IMR-90 (cell line): Measurements from ENCODE around the gene SLC12A8. TPM values are rescaled to one million over a fixed set of nuclear protein-coding genes. Genes with fewer than 3 reads are reported as not detected.

ENCODE experiments used
- ATAC-seq: fragments of 200-7000 bp; cut with Tn5 transposase; 2 replicates; pipeline ENCODE4 v1.9.1; 2020; ENCODE audit warnings: low read depth, mild to moderate bottlenecking, moderate library complexity
- BruUV-seq: library from RNA; stranded (reverse); fragments of 400-500 nt; replicated peaks from 2 replicates; lab custom pipeline; 2021; lab: Mats Ljungman, UMichigan
- CTCF ChIA-PET: fragments of 300-600 bp; formaldehyde crosslinking; extraction: SDS; loops from one replicate; lab custom pipeline; 2021; ENCODE audit warnings: antibody characterized with exemption; lab: Yijun Ruan, JAX
- POLR2A ChIA-PET: fragments of 300-600 bp; sonication (Branson Sonifier 250); formaldehyde crosslinking; loops from one replicate; lab custom pipeline; 2022; ENCODE audit warnings: antibody characterized with exemption; ENCODE audit not compliant: unreplicated experiment; lab: Charles Lee
- DNase-seq: peaks from one replicate; pipeline ENCODE4 v3.0.0; 2013
- H2AFZ ChIP-seq: replicated peaks from 2 replicates; pipeline ENCODE3; 2013; ENCODE audit warnings: low read length, mild to moderate bottlenecking; ENCODE audit not compliant: poor library complexity
- H2AK5ac ChIP-seq: 2 replicates; pipeline ENCODE4 v1.6.1; 2013; ENCODE audit warnings: low read depth, low read length, inconsistent platforms
- H2AK9ac ChIP-seq: replicated peaks from 2 replicates; pipeline ENCODE3; 2013; ENCODE audit warnings: mild to moderate bottlenecking, low read depth, low read length, moderate library complexity; ENCODE audit not compliant: poor library complexity
- H2BK120ac ChIP-seq: 2 replicates; pipeline ENCODE4 v1.6.1; 2013; ENCODE audit warnings: low read depth, low read length, inconsistent platforms
- H2BK15ac ChIP-seq: 3 replicates; pipeline ENCODE4 v1.6.1; 2013; ENCODE audit warnings: low read depth, low read length, inconsistent platforms
- H2BK20ac ChIP-seq: 2 replicates; pipeline ENCODE4 v1.6.1; 2013; ENCODE audit warnings: low read depth, mild to moderate bottlenecking, inconsistent platforms, low read length, moderate library complexity
- H2BK5ac ChIP-seq: 2 replicates; pipeline ENCODE4 v1.6.1; 2013; ENCODE audit warnings: mild to moderate bottlenecking, low read depth, low read length, inconsistent platforms; ENCODE audit not compliant: poor library complexity, severe bottlenecking
- H3K14ac ChIP-seq: replicated peaks from 2 replicates; pipeline ENCODE4 v1.6.1; 2013; ENCODE audit warnings: low read depth, low read length, inconsistent platforms
- H3K18ac ChIP-seq: 2 replicates; pipeline ENCODE4 v1.6.1; 2013; ENCODE audit warnings: low read depth, low read length, control low read depth
- H3K23ac ChIP-seq: 2 replicates; pipeline ENCODE4 v1.6.1; 2013; ENCODE audit warnings: low read depth, low read length, inconsistent platforms
- H3K27ac ChIP-seq: 2 replicates; pipeline ENCODE4 v1.5.1; 2013; ENCODE audit warnings: mild to moderate bottlenecking, control low read depth, low read length; ENCODE audit not compliant: insufficient read depth
- H3K27me3 ChIP-seq: 2 replicates; pipeline ENCODE4 v1.6.1; 2013; ENCODE audit warnings: low read length; ENCODE audit not compliant: control insufficient read depth, insufficient read depth
- H3K36me3 ChIP-seq: 2 replicates; pipeline ENCODE4 v1.6.1; 2013; ENCODE audit warnings: low read length, mixed read lengths; ENCODE audit not compliant: control insufficient read depth, insufficient read depth
- H3K4ac ChIP-seq: 2 replicates; pipeline ENCODE4 v1.6.1; 2013; ENCODE audit warnings: low read depth, low read length, inconsistent platforms
- H3K4me1 ChIP-seq: 2 replicates; pipeline ENCODE4 v1.6.1; 2013; ENCODE audit warnings: low read length, mixed read lengths; ENCODE audit not compliant: control insufficient read depth, insufficient read depth
- H3K4me2 ChIP-seq: 2 replicates; pipeline ENCODE4 v1.6.1; 2013; ENCODE audit warnings: low read depth, mild to moderate bottlenecking, control low read depth, low read length, moderate library complexity
- H3K4me3 ChIP-seq: 2 replicates; pipeline ENCODE4 v1.5.1; 2013; ENCODE audit warnings: low read depth, mild to moderate bottlenecking, control low read depth, low read length, moderate library complexity; ENCODE audit not compliant: insufficient read depth
- H3K56ac ChIP-seq: 2 replicates; pipeline ENCODE4 v1.6.1; 2013; ENCODE audit warnings: low read length, inconsistent platforms; ENCODE audit not compliant: insufficient read depth; ENCODE audit errors: extremely low read depth
- H3K79me1 ChIP-seq, 2 experiments: 2 replicates each; pipeline ENCODE4 v1.6.1; 2013; ENCODE audit warnings: low read length in 2 of 2, inconsistent platforms in 1 of 2, low read depth in 1 of 2
- H3K9ac ChIP-seq: 2 replicates; pipeline ENCODE4 v1.6.1; 2013; ENCODE audit warnings: low read depth, low read length, control low read depth
- H3K9me1 ChIP-seq: 2 replicates; pipeline ENCODE4 v1.6.1; 2013; ENCODE audit warnings: low read length, inconsistent platforms; ENCODE audit not compliant: insufficient read depth
- H3K9me3 ChIP-seq: 2 replicates; pipeline ENCODE4 v1.6.1; 2013; ENCODE audit warnings: low read length; ENCODE audit not compliant: control insufficient read depth, insufficient read depth
- H4K20me1 ChIP-seq: 2 replicates; pipeline ENCODE4 v1.6.1; 2013; ENCODE audit warnings: low read length, inconsistent platforms; ENCODE audit not compliant: insufficient read depth
- H4K5ac ChIP-seq: 2 replicates; pipeline ENCODE4 v1.6.1; 2013; ENCODE audit warnings: mild to moderate bottlenecking, low read depth, low read length, control low read depth
- H4K8ac ChIP-seq, 2 experiments: 2 replicates each; pipeline ENCODE4 v1.6.1; 2013; ENCODE audit warnings: low read depth in 2 of 2, low read length in 2 of 2, control low read depth in 1 of 2, inconsistent platforms in 1 of 2
- H4K91ac ChIP-seq: 2 replicates; pipeline ENCODE4 v1.6.1; 2013; ENCODE audit warnings: low read depth, low read length, inconsistent platforms; ENCODE audit not compliant: insufficient read depth
- CEBPB ChIP-seq: IDR thresholded peaks from 2 replicates; pipeline ENCODE4 v1.6.1; 2012; ENCODE audit warnings: low read depth, low read length, improper control_type of control experiment
- USF2 ChIP-seq: fragments of 150-350 bp; IDR thresholded peaks from 2 replicates; pipeline ENCODE4 v1.6.1; 2017; ENCODE audit warnings: mild to moderate bottlenecking, antibody characterized with exemption, low read length, low read depth
- WGBS, 2 experiments: methylation state at CpG; one replicate each; pipeline versions ENCODE4 v1.1.5 to v1.1.7; 2013; ENCODE audit warnings: missing lambda C conversion rate in 2 of 2; ENCODE audit not compliant: insufficient read length in 1 of 2; ENCODE audit errors: extremely low coverage in 2 of 2; 5-methylcytosine and 5-hydroxymethylcytosine counted together
- dilution Hi-C: fragments of 300-500 bp; cut with HindIII; formaldehyde crosslinking; loops from one replicate; pipeline ENCODE4 v1.14.3; 2018; ENCODE audit warnings: low sequenced_read_pairs; ENCODE audit not compliant: unreplicated experiment
- in situ Hi-C: fragments of 300-500 bp; cut with MboI; formaldehyde crosslinking; loops from 3 replicates; pipeline ENCODE4 v1.14.3; 2019; ENCODE audit warnings: low sequenced_read_pairs, inconsistent platforms, mixed read lengths
- intact Hi-C: fragments of 100-400 bp; cut with micrococcal nuclease; formaldehyde crosslinking; loops from 2 replicates; pipeline ENCODE4 v1.10.0; 2022
- polyA plus RNA-seq, 3 experiments: library from polyadenylated mRNA; depleted of rRNA; stranded (reverse); fragments of >200 nt; gene quantifications; 2 replicates each; pipeline ENCODE4 v1.2.3, GENCODE V29; 2012; ENCODE audit warnings: low replicate concordance in 1 of 3
- total RNA-seq: library from RNA; depleted of rRNA; stranded (reverse); fragments of >200 nt; gene quantifications from 2 replicates; pipeline ENCODE4 v1.2.3, GENCODE V29; 2012

The SLC12A8 gene
- total and polyA plus RNA-seq, 2 of the 4 experiments (the other 2 are of a cell fraction): 2.2 to 4.3 TPM

DNA sequence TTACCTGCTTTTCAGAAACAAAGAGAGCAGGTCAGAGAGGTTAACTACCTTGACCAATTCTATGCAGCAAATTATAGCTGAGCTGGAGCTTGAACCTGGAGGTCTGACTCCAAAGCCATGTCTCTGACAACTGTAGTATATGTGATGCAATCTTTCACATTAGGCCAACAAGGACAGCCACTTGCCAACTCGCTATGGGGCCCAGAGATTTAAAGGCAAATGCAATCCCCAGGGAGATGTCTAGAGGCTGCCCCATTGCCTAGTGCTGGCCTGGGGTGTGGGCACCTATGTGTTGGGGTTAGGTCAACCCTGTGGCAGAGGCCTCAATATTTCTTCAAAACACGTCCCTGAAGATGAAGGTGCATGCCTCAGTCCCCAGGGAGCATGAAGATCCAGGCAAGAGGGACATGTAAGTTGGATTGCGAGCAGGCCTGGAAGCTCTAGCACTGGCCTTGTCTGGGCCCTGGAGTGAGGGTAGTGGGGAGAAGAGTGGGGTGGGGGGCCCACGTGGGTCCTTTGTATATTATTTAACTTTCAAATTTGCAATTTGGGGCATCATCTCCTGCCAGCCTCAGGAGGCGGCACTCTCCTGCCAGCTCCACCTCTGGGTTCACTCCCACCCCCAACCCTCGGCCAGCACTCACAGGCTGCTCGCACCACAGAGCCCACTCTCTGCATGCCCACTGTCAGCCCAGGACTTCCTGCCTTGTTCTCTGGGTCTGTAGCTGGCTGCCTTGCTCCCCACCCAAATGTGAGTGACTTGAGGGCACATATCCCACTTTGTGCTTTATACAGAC lies 64.3 kb downstream of the SLC12A8 start:
- Histone ChIP-seq H3K36me3 (no peaks in the 10 kb centered on the region), H2AFZ (peak overlapping the region; percentile 84), H2BK20ac (peak overlapping the region; percentile 63), H3K27ac (no peak overlapping the region), H4K5ac (peak overlapping the region; percentile 36; the same call in 1 of the 2 replicates), H2BK120ac (peak overlapping the region; percentile 81), H4K8ac (peak overlapping the region in 1 of 2 experiments; percentile 86; a peak in 3 of 4 replicates), H3K4me1 (peaks cover 19% of the 10 kb centered on the region), H2BK5ac (no peak overlapping the region), H3K9me1 (peaks cover 21% of the 10 kb centered on the region), H4K91ac (peak overlapping the region; percentile 78), H3K56ac (no peak overlapping the region; the same call in 1 of the 2 replicates), H3K9me3 (no peaks in the 10 kb centered on the region), H3K14ac (peak overlapping the region; percentile 14; the same call in 1 of the 2 replicates), H3K79me1 (no peaks in the 10 kb centered on the region), H3K23ac (0 out of 2 replicates have a peak overlapping the region, but pooled peaks have one; percentile 26), H2AK5ac (peak overlapping the region; percentile 92), H3K4me2 (no peak overlapping the region), H3K4me3 (no peak overlapping the region), H3K27me3 (no peaks in the 10 kb centered on the region), H3K9ac (no peak overlapping the region), H3K4ac (peak overlapping the region; percentile 79), H2AK9ac (peak overlapping the region; percentile 57), H3K18ac (peak overlapping the region; percentile 58; the same call in 1 of the 2 replicates), H2BK15ac (peak overlapping the region; percentile 61; the same call in 1 of the 3 replicates), H4K20me1 (no peaks in the 10 kb centered on the region)
- dilution Hi-C loops: no loop called here
- ChIA-PET CTCF (no interaction called here), POLR2A (interaction anchor here (0.5 kb wide), 1 partner anchor 437 kb away, joined by 3 read pairs; no protein-coding TSS in a partner anchor)
- no peak for TF ChIP-seq USF2
- TF ChIP-seq CEBPB: peak; percentile 65; the same call in 1 of the 2 replicates
- 91% methylated on average over 4 of the region's 7 CpGs; no CpG with 5 or more reads in 1 of the 2 experiments for WGBS, 2 experiments
- DNase-seq (no peak), ATAC-seq (no peak)
- in situ Hi-C loops: no loop called here
- intact Hi-C loops: no loop called here
- BruUV-seq: no TSS peak
